ENCODE results near the gene AGBL1.
"Not testable (repeated sequence)": the region's sequence is repeated elsewhere in the genome, so short reads cannot be mapped to it uniquely, and the experiment has no call there.

Gene AGBL1

GRCh38 chr15:87034886-87035285 lies 955.2 kb downstream of the AGBL1 start:
- no peak overlapping the region for H3K4me3 ChIP-seq (ENCODE audit: low read depth, low read length)
- TF ChIP-seq CTCF (IDR thresholded peaks at IDR 0.05; ENCODE audit: borderline replicate concordance, insufficient read depth, low read depth, low read length): no peak

GRCh38 chr15:87038404-87038803 lies 958.7 kb downstream of the AGBL1 start:
- H3K4me3 ChIP-seq (ENCODE audit: low read depth, low read length): no peak overlapping the region
- no peak for TF ChIP-seq CTCF (IDR thresholded peaks at IDR 0.05; ENCODE audit: borderline replicate concordance, insufficient read depth, low read depth, low read length)

GRCh38 chr15:87042619-87043018 lies 962.9 kb downstream of the AGBL1 start:
- H3K4me3 ChIP-seq (ENCODE audit: low read depth, low read length): not testable (repeated sequence)

- H3K4me3 ChIP-seq (ENCODE audit: low read depth, low read length): no peak overlapping the region
- no peak for TF ChIP-seq CTCF (IDR thresholded peaks at IDR 0.05; ENCODE audit: borderline replicate concordance, insufficient read depth, low read depth, low read length)
These were observed 966.1 kb downstream of the AGBL1 start for GRCh38 chr15:87045746-87046145.

GRCh38 chr15:87047203-87047965 lies 967.7 kb downstream of the AGBL1 start:
- TF ChIP-seq CTCF (IDR thresholded peaks at IDR 0.05; ENCODE audit: borderline replicate concordance, insufficient read depth, low read depth, low read length): no peak
- no peak overlapping the region for H3K4me3 ChIP-seq (ENCODE audit: low read depth, low read length)

All from GM12875 (cell line).